Stimulated activated naive CD4-positive, alpha-beta T cell treated with Interleukin-2 at 50 U/mL for 16 hours (primary cell): ENCODE data around the gene SMAD2.
"Not testable (repeated sequence)": the region's sequence is repeated elsewhere in the genome, so short reads cannot be mapped to it uniquely, and the experiment has no call there.

Experiments used
- DNase-seq: peaks from one replicate; lab custom pipeline; 2025; lab: John Stamatoyannopoulos, UW

The SMAD2 gene

GRCh38 chr18:47842836-47843235 lies 87.6 kb downstream of the SMAD2 start:
- no peak for DNase-seq

GRCh38 chr18:47838396-47838795 lies 92.1 kb downstream of the SMAD2 start:
- no peak for DNase-seq

- DNase-seq = no peak
Measured at GRCh38 chr18:47832348-47832747, 98.1 kb downstream of the SMAD2 start.

GRCh38 chr18:47831351-47831750 lies 99.1 kb downstream of the SMAD2 start:
- DNase-seq = no peak

GRCh38 chr18:47830772-47831171 lies 99.7 kb downstream of the SMAD2 start:
- no peak for DNase-seq

- no peak for DNase-seq
Measured at GRCh38 chr18:47829831-47830230, 100.6 kb downstream of the SMAD2 start.

- DNase-seq = not testable (repeated sequence)
Measured at GRCh38 chr18:47828031-47828430, 102.4 kb downstream of the SMAD2 start.

- no peak for DNase-seq
Measured at GRCh38 chr18:47826157-47827074, 104.0 kb downstream of the SMAD2 start.

- no peak for DNase-seq
Measured at GRCh38 chr18:47821314-47821713, 109.1 kb downstream of the SMAD2 start.

GRCh38 chr18:47817795-47818077 lies 112.7 kb downstream of the SMAD2 start:
- no peak for DNase-seq

GRCh38 chr18:47817017-47817794 lies 113.3 kb downstream of the SMAD2 start:
- no peak for DNase-seq

- DNase-seq = no peak
Measured at GRCh38 chr18:47815486-47816270, 114.8 kb downstream of the SMAD2 start.

GRCh38 chr18:47809420-47809819 lies 121.0 kb downstream of the SMAD2 start:
- no peak for DNase-seq

- DNase-seq = no peak
Measured at GRCh38 chr18:47802802-47803201, 127.7 kb downstream of the SMAD2 start.

- no peak for DNase-seq
Measured at GRCh38 chr18:47801817-47802216, 128.6 kb downstream of the SMAD2 start.

- DNase-seq = no peak
Measured at GRCh38 chr18:47800756-47801155, 129.7 kb downstream of the SMAD2 start.

GRCh38 chr18:47800248-47800647 lies 130.2 kb downstream of the SMAD2 start:
- no peak for DNase-seq

GRCh38 chr18:47799376-47799775 lies 131.1 kb downstream of the SMAD2 start:
- DNase-seq = no peak

GRCh38 chr18:47798366-47798765 lies 132.1 kb downstream of the SMAD2 start:
- no peak for DNase-seq

- DNase-seq = no peak
Measured at GRCh38 chr18:47797126-47797525, 133.3 kb downstream of the SMAD2 start.

- no peak for DNase-seq
Measured at GRCh38 chr18:47795434-47795814, 135.0 kb downstream of the SMAD2 start.

GRCh38 chr18:47794725-47795433 lies 135.6 kb downstream of the SMAD2 start:
- DNase-seq = no peak
